Large intestine (tissue), 3 donors: ENCODE results near the gene RETREG3. TPM values are rescaled to one million over a fixed set of nuclear protein-coding genes. Genes with fewer than 3 reads are reported as not detected.
A peak's percentile ranks its signal among the peaks of the same experiment; 100 is the strongest.
"Not testable (repeated sequence)": the region's sequence is repeated elsewhere in the genome, so short reads cannot be mapped to it uniquely, and the experiment has no call there.

Experiments used
- DNase-seq, 2 donors: peaks; one replicate each; pipeline versions ENCODE4 v3.0.0 to v3.0.0-alpha.2; 2013
- H3K27ac ChIP-seq: one replicate; pipeline ENCODE4 v1.5.1; 2013; ENCODE audit warnings: low read length
- H3K27me3 ChIP-seq: 2 replicates; pipeline ENCODE4 v1.6.1; 2013; ENCODE audit warnings: low read length; ENCODE audit not compliant: control insufficient read depth, insufficient read depth
- H3K36me3 ChIP-seq: 2 replicates; pipeline ENCODE4 v1.6.1; 2013; ENCODE audit warnings: low read length; ENCODE audit not compliant: control insufficient read depth, insufficient read depth
- H3K4me1 ChIP-seq: one replicate; pipeline ENCODE4 v1.6.1; 2013; ENCODE audit warnings: low read length; ENCODE audit not compliant: control insufficient read depth, insufficient read depth
- H3K4me3 ChIP-seq: one replicate; pipeline ENCODE4 v1.5.1; 2013; ENCODE audit warnings: low read length
- H3K9me3 ChIP-seq: one replicate; pipeline ENCODE4 v1.6.1; 2013; ENCODE audit warnings: mild to moderate bottlenecking, low read depth, low read length, moderate library complexity; ENCODE audit not compliant: control insufficient read depth
- WGBS: methylation state at CpG from one replicate; pipeline ENCODE4 v1.1.5; 2013; ENCODE audit warnings: low lambda C conversion rate; ENCODE audit not compliant: insufficient coverage; 5-methylcytosine and 5-hydroxymethylcytosine counted together
- polyA plus RNA-seq: library from polyadenylated mRNA; unstranded; fragments of 120-200 nt; gene quantifications from one replicate; pipeline ENCODE4 v1.2.1, GENCODE V29; 2013

RETREG3 gene
- polyA plus RNA-seq, 1 donor, result 36.8 TPM

GRCh38 chr17:42562388-42563142 is 46.6 kb downstream of the RETREG3 start:
- H3K27me3 ChIP-seq, result no peaks in the 10 kb centered on the region
- no peaks in the 10 kb centered on the region for H3K9me3 ChIP-seq
- no CpG with 5 or more reads among the region's 48 CpGs for WGBS
- DNase-seq, result peak; percentile 35 to 71
- H3K36me3 ChIP-seq, result peaks cover 26% of the 10 kb centered on the region
- peak overlapping the region; percentile 85 for H3K27ac ChIP-seq
- H3K4me1 ChIP-seq, result peaks cover 30% of the 10 kb centered on the region
- H3K4me3 ChIP-seq, result peak overlapping the region; percentile 81

GRCh38 chr17:42561897-42562387 is 47.2 kb downstream of the RETREG3 start, which contains the start of gene COASY:
TSS of gene COASY (plus strand) at chr17:42562148. CDS start at chr17:42562623, 475 bp downstream.
- no CpG with 5 or more reads among the region's 26 CpGs for WGBS
- peak; percentile 95 to 96 for DNase-seq
- Histone ChIP-seq H3K27me3 (no peaks in the 10 kb centered on the region), H3K4me3 (peak within 1 kb of the TSS; percentile 81), H3K4me1 (peaks cover 30% of the 10 kb centered on the region), H3K36me3 (peaks cover 26% of the 10 kb centered on the region), H3K9me3 (no peaks in the 10 kb centered on the region), H3K27ac (peak within 1 kb of the TSS; percentile 85)

- Histone ChIP-seq H3K9me3 (no peaks in the 10 kb centered on the region), H3K4me1 (peaks cover 28% of the 10 kb centered on the region), H3K4me3 (no peak overlapping the region), H3K36me3 (peaks cover 15% of the 10 kb centered on the region), H3K27ac (no peak overlapping the region), H3K27me3 (no peaks in the 10 kb centered on the region)
- WGBS, result no CpG with 5 or more reads among the region's 3 CpGs
- no peak for DNase-seq
These were observed 48.9 kb downstream of the RETREG3 start for GRCh38 chr17:42560246-42560645.

GRCh38 chr17:42559075-42559474 is 50.1 kb downstream of the RETREG3 start:
- Histone ChIP-seq H3K36me3 (peaks cover 3% of the 10 kb centered on the region), H3K4me3 (no peak overlapping the region), H3K27ac (no peak overlapping the region), H3K4me1 (peaks cover 25% of the 10 kb centered on the region), H3K9me3 (no peaks in the 10 kb centered on the region), H3K27me3 (no peaks in the 10 kb centered on the region)
- no CpG with 5 or more reads among the region's 6 CpGs for WGBS
- no peak for DNase-seq

- WGBS, result no CpG with 5 or more reads among the region's 5 CpGs
- H3K4me3 ChIP-seq, H3K9me3 ChIP-seq, H3K27ac ChIP-seq, DNase-seq, H3K27me3 ChIP-seq, H3K36me3 ChIP-seq: not testable (repeated sequence)
- peaks cover 15% of the 10 kb centered on the region for H3K4me1 ChIP-seq
These were observed 53.1 kb downstream of the RETREG3 start for GRCh38 chr17:42555961-42556617.

DNA sequence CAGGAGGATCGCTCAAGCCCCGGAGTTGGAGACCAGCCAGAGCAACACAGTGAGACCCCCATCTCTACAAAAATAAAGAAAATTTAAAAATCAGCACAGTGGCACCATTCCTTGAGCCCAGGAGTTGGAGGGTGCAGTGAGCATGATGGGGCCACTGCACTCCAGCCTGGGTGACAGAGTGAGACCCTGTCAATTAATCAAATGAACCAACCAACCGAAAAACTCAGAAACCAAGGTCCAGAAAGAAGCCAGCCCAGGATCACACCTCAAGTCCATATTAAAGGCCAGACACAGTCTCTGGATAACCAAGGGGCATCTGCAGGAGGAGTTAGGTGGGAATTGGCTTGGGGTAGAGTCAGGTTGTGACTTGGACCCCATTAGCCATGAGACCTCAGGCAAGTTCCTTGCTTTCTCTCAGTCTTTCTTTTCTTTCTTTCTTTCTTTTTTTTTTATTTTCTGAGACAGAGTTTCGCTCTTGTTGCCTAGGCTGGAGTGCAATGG is 54.0 kb downstream of the RETREG3 start:
- Histone ChIP-seq H3K36me3 (peaks cover 7% of the 10 kb centered on the region), H3K4me3 (peak overlapping the region; percentile 85), H3K27me3 (no peaks in the 10 kb centered on the region), H3K27ac (peak overlapping the region; percentile 80), H3K4me1 (peaks cover 15% of the 10 kb centered on the region), H3K9me3 (no peaks in the 10 kb centered on the region)
- DNase-seq, result no peak
- WGBS, result no CpG with 5 or more reads among the region's 4 CpGs

DNA sequence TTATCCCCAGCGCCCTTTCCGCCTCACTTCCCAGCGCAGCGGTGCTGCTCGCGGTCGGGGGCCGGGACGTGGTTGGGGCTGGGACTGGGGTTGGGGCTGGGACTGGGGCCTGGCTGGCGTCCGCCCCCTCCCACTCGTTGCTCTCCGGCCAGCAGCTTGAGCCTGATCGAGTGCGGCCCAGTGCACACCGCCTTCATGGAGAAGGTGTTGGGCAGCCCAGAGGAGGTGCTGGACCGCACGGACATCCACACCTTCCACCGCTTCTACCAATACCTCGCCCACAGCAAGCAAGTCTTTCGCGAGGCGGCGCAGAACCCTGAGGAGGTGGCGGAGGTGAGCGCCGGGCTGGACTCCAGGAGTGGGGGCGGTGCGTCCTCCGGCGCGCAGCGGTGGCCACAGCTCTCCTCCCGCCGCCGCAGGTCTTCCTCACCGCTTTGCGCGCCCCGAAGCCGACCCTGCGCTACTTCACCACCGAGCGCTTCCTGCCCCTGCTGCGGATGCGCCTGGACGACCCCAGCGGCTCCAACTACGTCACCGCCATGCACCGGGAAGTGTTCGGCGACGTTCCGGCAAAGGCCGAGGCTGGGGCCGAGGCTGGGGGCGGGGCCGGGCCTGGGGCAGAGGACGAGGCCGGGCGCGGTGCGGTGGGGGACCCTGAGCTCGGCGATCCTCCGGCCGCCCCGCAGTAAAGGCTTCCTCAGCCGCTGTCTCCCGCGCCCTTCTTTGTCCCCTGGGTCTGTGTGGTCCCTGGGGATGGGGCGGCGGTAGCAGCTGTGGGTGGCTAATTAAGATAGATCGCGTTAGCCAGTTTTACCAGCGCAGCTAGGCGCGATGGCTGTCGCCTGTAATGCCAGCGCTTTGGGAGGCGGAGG is 54.7 kb downstream of the RETREG3 start:
- H3K9me3 ChIP-seq, result no peaks in the 10 kb centered on the region
- H3K36me3 ChIP-seq, result peaks cover 7% of the 10 kb centered on the region
- peak overlapping the region; percentile 80 for H3K27ac ChIP-seq
- WGBS, result no CpG with 5 or more reads among the region's 82 CpGs
- H3K4me3 ChIP-seq, result peak overlapping the region; percentile 85
- peak; percentile 83 to 92 for DNase-seq
- H3K27me3 ChIP-seq, result no peaks in the 10 kb centered on the region
- H3K4me1 ChIP-seq, result peaks cover 15% of the 10 kb centered on the region

- Histone ChIP-seq H3K36me3 (peaks cover 7% of the 10 kb centered on the region), H3K4me1 (peaks cover 18% of the 10 kb centered on the region), H3K9me3 (no peaks in the 10 kb centered on the region), H3K27ac (peak overlapping the region; percentile 80), H3K27me3 (peaks cover 1% of the 10 kb centered on the region), H3K4me3 (peak overlapping the region; percentile 85)
- no CpG with 5 or more reads among the region's 16 CpGs for WGBS
- DNase-seq, result no peak
These were observed 55.3 kb downstream of the RETREG3 start for GRCh38 chr17:42553866-42554249.

DNA sequence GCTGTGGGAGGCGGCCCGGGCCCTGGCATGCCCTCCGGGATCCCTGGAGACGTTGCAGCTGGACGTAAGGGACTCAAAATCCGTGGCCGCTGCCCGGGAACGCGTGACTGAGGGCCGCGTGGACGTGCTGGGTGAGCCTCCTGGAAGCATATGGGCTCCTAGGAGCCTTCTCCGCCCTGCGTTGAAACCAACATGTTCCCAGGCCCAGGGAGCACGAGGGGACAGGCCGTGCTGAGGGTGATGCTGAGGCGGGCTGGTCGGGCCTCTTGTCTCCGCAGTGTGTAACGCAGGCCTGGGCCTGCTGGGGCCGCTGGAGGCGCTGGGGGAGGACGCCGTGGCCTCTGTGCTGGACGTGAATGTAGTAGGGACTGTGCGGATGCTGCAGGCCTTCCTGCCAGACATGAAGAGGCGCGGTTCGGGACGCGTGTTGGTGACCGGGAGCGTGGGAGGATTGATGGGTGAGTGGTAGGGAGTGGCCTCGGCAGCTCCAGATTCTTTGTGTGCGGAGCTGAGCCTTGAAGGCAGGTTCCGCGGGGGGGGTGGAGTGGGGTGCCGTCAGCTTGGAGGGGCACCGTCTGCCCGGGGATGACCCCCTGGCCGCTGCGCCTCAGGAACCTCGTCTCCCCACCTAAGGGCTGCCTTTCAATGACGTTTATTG is 55.9 kb downstream of the RETREG3 start:
- Histone ChIP-seq H3K9me3 (no peaks in the 10 kb centered on the region), H3K36me3 (peaks cover 7% of the 10 kb centered on the region), H3K4me3 (no peak overlapping the region), H3K27me3 (peaks cover 5% of the 10 kb centered on the region), H3K27ac (no peak overlapping the region), H3K4me1 (peaks cover 22% of the 10 kb centered on the region)
- whole genome bisulfite sequencing, result no CpG with 5 or more reads among the region's 45 CpGs
- DNase-seq, result no peak
